GM18505 (cell line): ENCODE data around the gene LSM4.

Experiments used
- ATAC-seq: cut with Tn5 transposase; IDR thresholded peaks from one replicate; pipeline ENCODE4 v1.9.1; 2021; ENCODE audit not compliant: unreplicated experiment
- POLR2A ChIP-seq: IDR thresholded peaks from 4 replicates; pipeline ENCODE4 v1.6.1; 2011; ENCODE audit warnings: borderline replicate concordance; ENCODE audit not compliant: insufficient read depth, insufficient read length; ENCODE audit errors: extremely low read depth

LSM4 gene

DNA sequence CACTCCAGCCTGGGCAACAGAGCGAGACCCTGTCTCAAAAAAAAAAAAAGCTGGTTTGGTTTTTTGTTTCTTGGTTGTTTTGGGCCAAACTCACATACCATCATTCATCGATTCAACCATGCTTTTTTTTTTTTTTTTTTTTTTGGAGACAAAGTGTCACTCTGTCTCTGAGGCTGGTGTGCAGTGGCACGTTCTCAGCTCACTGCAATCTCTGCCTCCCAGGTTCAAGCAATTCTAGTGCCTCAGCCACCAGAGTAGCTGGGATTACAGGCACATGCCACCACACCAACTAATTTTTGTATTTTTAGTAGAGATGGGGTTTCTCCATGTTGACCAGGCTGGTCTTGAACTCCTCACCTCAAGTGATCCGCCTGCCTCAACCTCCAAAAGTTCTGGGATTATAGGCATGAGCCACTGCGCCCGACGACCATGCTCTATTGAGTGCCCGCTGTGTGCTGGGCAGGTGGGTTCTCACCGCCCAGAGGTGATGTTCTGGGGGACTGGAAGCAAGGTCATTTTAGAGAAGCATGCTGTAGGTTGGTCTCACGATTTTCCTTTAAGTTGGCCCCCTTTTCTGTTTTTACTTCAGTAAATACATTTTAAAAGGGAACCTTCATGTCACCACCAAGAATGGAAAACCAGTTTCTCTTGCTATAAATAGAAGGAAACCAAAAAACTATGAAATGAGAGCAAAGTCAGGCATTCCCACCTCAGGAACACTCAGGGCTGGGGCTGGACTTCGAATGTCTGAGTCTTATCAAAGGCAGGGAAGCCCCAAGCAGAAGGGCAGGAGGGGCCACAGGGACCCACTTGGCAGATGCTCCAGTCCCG is 33.2 kb downstream of the LSM4 start:
- no peak for TF ChIP-seq POLR2A
- no peak for ATAC-seq

- ATAC-seq, result no peak
- no peak for TF ChIP-seq POLR2A
Measured at GRCh38 chr19:18287836-18288772, 34.8 kb downstream of the LSM4 start.

GRCh38 chr19:18286973-18287635 is 35.8 kb downstream of the LSM4 start:
- no peak for ATAC-seq
- no peak for TF ChIP-seq POLR2A

- ATAC-seq, result no peak
Measured at GRCh38 chr19:18284712-18285360, 38.0 kb downstream of the LSM4 start.

GRCh38 chr19:18283338-18283737 is 39.5 kb downstream of the LSM4 start:
- no peak for ATAC-seq
- TF ChIP-seq POLR2A, result no peak

More at GRCh38 chr19:18284712-18285360, 38.0 kb downstream of the LSM4 start:
- no peak for TF ChIP-seq POLR2A

GRCh38 chr19:18282788-18283141 is 40.1 kb downstream of the LSM4 start:
- ATAC-seq, result no peak
- no peak for TF ChIP-seq POLR2A

DNA sequence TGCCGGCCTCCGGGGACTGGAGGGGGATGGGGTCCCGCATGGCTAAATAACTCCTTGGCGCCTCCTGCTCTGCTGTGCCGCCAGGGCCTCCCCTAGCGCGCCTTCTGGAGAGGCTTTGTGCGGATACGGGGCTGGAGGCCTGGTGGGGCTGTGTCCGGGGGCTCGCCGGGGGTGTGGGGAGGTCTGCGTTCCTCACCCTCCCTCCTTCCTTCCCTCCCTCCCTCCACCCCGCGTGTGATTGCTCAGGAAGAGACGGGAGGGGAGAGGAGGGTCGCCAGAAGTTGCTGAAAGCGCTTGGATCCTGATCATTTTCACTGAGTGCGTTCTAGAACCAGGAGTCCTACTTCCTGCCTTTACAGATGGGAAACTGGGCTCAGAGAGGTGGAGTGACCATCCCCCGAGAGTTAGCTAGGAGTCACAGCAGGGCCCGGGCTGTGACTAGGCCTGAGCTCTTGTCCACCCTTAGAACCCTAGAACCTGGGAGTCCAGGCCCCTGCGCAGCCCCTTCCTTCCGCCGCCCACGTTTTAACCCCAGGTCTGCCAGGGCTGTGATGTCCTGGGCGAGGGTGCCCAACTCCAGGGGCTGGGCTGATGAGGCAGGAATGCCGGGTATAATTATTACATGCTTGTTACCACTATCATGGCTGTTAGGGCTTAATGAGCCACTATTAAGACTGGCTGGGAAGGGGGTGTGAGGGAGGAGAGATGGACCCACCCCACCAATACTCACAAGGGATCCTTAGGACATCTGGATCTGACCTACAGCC is 40.7 kb downstream of the LSM4 start:
- ATAC-seq, result no peak
- TF ChIP-seq POLR2A, result no peak

DNA sequence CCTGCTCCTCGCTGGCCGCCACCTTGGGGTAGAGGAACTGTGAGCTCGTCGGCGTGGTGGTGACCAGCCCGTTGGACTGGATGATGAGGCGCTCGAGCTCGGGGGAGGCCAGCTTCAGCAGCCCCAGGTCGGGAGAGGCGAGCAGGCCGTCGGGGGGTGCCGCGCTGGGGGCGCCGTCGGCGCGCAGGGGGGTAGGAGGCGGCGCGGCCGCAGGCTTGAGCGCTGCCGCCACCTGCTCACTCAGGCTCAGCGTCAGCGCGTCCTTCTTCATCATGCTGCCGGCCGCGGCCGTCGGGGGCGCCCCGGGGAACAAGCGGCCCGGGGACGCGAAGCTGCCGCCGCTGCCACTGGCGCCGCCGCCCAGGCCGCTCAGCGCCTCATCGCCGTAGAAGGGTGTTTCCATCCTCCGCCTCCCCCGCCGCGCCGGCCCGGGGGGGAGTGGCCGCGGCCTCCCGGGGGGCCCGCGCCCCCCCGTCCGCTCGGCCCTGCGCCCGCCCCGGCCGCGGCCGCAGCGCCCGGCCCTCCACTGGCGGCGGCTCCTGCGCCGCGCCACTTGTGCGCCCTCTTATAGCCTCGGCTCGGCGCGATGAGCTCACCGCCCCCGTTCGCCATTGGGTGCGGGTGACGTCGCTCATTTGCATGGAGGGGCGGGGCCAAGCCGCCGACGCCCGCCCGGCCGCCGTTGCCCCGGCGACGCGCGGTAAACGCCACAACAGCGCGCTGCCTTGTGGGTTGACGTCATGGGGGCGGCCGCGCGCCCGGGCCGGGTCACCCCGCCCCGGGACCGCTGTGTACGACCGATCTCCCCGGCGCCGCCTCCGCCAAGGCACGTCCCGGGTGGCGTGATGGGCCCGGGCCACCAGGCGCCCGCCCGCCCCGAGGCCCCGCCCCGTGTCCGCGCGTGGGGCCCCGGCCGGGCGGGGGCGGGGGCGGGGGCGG is 41.5 kb downstream of the LSM4 start, which contains the start of gene JUND:
Gene JUND (minus strand): TSS at position 541 of the 939 bp plus-strand sequence. CDS start 138 bp downstream, at position 403.
- peak; percentile 99 for TF ChIP-seq POLR2A
- ATAC-seq, result peak; percentile 57

DNA sequence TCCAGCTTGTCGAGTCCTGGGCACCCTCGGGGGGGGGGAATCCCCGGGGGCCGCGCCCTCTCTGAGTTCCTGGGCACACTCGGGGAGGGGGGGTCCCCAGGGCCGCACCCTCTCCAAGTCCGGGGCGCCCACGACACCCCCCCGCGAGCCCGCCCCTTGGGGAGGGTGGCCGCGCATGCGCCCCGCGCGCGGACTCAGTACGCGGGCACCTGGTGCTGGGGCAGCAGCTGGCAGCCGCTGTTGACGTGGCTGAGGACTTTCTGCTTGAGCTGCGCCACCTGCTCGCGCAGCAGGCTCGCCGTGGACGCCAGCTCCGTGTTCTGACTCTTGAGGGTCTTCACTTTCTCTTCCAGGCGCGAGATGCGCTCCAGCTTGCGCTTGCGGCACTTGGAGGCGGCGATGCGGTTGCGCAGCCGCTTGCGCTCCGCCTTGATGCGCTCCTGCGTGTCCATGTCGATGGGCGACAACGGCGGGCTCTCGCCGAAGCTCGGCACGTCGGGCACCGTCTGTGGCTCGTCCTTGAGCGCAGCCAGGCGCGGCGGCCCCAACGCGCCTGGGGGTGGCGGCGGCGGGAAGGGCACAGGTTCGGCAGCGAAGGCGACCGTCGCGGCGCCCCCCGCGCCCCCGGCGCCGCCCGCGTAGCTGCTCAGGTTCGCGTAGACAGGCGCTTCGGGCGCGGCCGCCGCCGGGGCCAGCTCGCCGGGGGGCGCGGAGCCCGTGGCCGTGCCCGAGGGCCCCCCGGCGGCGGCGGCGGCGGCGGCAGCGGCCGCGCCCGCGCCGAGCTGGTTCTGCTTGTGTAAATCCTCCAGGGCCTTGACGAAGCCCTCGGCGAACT is 42.4 kb downstream of the LSM4 start:
- TF ChIP-seq POLR2A, result peak; percentile 76
- ATAC-seq, result peak; percentile 3

GRCh38 chr19:18279516-18280246 is 43.2 kb downstream of the LSM4 start:
- ATAC-seq, result no peak
- TF ChIP-seq POLR2A, result peak; percentile 34
